OCI-LY3 (cell line): ENCODE results near the gene ACIN1.

Source experiments
- CTCF ChIP-seq: fragments of 200-600, 300-600 bp; sonication (generic); IDR thresholded peaks from 2 replicates; pipeline ENCODE4 v1.5.1; 2014; ENCODE audit warnings: antibody characterized with exemption, low read length, low read depth
- EZH2phosphoT487 ChIP-seq: fragments of 200-600 bp; shearing (Covaris generic); IDR thresholded peaks from 2 replicates; pipeline ENCODE4 v1.6.1; 2018; ENCODE audit warnings: antibody characterized with exemption, mixed run types, low read depth

- TF ChIP-seq CTCF: no peak
- TF ChIP-seq EZH2phosphoT487: no peak
These were observed 14.8 kb upstream of the ACIN1 start for GRCh38 chr14:23109769-23110168.
